Measurements from ENCODE around the gene CFAP65.

DNA sequence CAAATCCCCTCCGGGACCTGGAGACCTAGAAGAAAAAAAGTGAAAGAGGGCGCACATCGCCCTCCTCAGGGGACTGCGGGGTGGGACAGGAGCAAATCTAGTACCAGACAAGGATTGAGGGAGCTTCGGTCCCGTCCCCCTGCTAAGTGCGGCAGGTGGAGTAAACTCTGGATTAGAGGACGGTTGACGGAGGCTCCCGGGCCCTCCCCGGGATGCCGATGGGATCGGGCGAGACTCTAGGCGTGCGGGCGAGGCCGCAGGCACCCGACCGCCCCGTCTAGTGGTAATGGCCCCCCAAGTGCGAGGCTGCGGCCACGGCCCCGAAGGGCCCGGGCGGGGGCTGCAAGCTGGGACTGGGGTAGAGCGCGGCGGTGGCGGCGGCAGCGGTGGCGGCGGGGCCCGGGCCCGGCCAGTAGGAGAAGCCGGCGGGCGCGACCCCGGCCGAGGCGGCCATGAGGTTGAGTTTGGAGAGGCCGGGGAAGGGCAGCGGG is 59.9 kb downstream of the CFAP65 start:
- TF ChIP-seq, protein P1, sequence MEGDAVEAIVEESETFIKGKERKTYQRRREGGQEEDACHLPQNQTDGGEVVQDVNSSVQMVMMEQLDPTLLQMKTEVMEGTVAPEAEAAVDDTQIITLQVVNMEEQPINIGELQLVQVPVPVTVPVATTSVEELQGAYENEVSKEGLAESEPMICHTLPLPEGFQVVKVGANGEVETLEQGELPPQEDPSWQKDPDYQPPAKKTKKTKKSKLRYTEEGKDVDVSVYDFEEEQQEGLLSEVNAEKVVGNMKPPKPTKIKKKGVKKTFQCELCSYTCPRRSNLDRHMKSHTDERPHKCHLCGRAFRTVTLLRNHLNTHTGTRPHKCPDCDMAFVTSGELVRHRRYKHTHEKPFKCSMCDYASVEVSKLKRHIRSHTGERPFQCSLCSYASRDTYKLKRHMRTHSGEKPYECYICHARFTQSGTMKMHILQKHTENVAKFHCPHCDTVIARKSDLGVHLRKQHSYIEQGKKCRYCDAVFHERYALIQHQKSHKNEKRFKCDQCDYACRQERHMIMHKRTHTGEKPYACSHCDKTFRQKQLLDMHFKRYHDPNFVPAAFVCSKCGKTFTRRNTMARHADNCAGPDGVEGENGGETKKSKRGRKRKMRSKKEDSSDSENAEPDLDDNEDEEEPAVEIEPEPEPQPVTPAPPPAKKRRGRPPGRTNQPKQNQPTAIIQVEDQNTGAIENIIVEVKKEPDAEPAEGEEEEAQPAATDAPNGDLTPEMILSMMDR (IDR thresholded peaks at IDR 0.05): no peak; the same call in 1 of the 2 replicates
- no peak for TF ChIP-seq ETV6 (CRISPR knock-in tag; IDR thresholded peaks at IDR 0.05)
